Thoracic aorta (tissue), 2 donors: ENCODE data around the gene PPARGC1A. TPM values are rescaled to one million over a fixed set of nuclear protein-coding genes. Genes with fewer than 3 reads are reported as not detected.

Experiments used
- ATAC-seq: fragments of 150-250 bp; one replicate; pipeline ENCODE4 v1.8.0; 2017; ENCODE audit warnings: low read depth; ENCODE audit not compliant: insufficient number of reproducible peaks, low FRiP score
- DNase-seq: peaks from one replicate; pipeline ENCODE4 v3.0.0-alpha.2; 2020; ENCODE audit warnings: low spot score
- H3K27ac ChIP-seq, 2 donors: fragments of 200-600 bp; sonication (generic); 1 replicate in 1 of 2; 2 replicates in 1 of 2; pipeline ENCODE4 v1.5.1; 2016; ENCODE audit warnings: mild to moderate bottlenecking in 2 of 2, moderate library complexity in 2 of 2
- H3K27me3 ChIP-seq: fragments of 200-600 bp; sonication (generic); replicated peaks from 2 replicates; pipeline ENCODE4 v1.6.0; 2016; ENCODE audit warnings: mild to moderate bottlenecking; ENCODE audit not compliant: insufficient read depth
- H3K36me3 ChIP-seq: fragments of 200-600 bp; sonication (generic); one replicate; pipeline ENCODE4 v1.5.1; 2016
- H3K4me1 ChIP-seq, 2 donors: fragments of 200-600 bp; sonication (generic); 1 replicate in 1 of 2; 2 replicates in 1 of 2; pipeline versions ENCODE4 v1.5.1 to v1.6.0; 2016; ENCODE audit warnings: low read depth in 2 of 2, mild to moderate bottlenecking in 1 of 2; ENCODE audit not compliant: control insufficient read depth in 1 of 2
- H3K4me3 ChIP-seq: fragments of 200-600 bp; sonication (generic); 2 replicates; pipeline ENCODE4 v1.5.1; 2016; ENCODE audit warnings: mild to moderate bottlenecking
- H3K9me3 ChIP-seq: fragments of 200-600 bp; sonication (generic); 2 replicates; pipeline ENCODE4 v1.5.1; 2016
- CTCF ChIP-seq: fragments of 200-600 bp; sonication (generic); IDR thresholded peaks from one replicate; pipeline ENCODE4 v1.5.1; 2019; ENCODE audit warnings: antibody characterized with exemption
- total RNA-seq, 2 donors: library from RNA; depleted of rRNA; stranded (reverse); fragments of >200 nt; gene quantifications; one replicate each; pipeline versions ENCODE4 v1.1.0 to v1.2.3, GENCODE V29; 2016

The PPARGC1A gene
- total RNA-seq, 2 donors from 2014 or later = 0.41 to 1.3 TPM

DNA sequence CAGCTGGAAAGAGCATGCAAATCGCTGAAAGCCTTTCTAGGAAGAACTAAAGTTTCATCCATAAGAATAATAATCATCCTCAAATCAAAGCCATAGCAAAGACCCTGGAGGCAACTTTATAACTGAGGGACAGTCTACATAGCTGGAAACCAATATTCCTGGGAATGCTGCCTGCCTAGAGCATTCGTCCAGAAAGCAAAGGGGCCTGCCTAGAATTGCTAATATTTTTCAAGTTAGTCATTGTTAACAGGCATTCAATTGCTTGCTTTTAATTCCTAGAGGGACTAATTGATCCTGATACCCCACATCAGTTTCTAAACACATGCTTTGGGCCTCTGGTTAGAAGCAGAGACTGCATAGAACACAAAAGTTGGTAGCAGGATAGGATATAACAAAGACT lies 4.2 kb upstream of the PPARGC1A start:
- H3K9me3 ChIP-seq = no peaks in the 10 kb centered on the region
- H3K27ac ChIP-seq = no peak overlapping the region
- no peak for DNase-seq
- H3K4me3 ChIP-seq = no peak overlapping the region
- no peak for TF ChIP-seq CTCF
- no peaks in the 10 kb centered on the region for H3K36me3 ChIP-seq
- peaks cover 0 to 18% of the 10 kb centered on the region in 2 donors for H3K4me1 ChIP-seq
- no peaks in the 10 kb centered on the region for H3K27me3 ChIP-seq
- ATAC-seq = no peak

DNA sequence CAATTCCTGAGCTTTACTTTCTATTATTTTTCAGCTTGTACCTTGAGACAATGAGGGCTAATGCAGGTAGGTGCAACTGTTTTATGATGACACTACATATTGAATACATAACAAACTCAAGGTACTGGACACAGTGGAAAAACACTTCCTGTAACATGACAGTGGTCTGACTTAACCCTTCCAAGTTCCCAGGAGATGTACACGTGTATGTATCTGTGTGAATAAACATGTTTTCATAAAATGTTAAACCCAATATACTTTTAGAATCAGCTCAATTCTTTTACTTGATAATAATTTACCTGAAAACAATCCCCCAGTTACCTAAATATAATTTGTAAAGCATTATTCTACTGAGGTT lies 1.2 kb upstream of the PPARGC1A start:
- ATAC-seq = no peak
- no peak overlapping the region for H3K27ac ChIP-seq
- no peak for TF ChIP-seq CTCF
- H3K9me3 ChIP-seq = no peaks in the 10 kb centered on the region
- H3K4me3 ChIP-seq = peak overlapping the region; percentile 71
- H3K36me3 ChIP-seq = no peaks in the 10 kb centered on the region
- H3K4me1 ChIP-seq = peaks cover 0 to 18% of the 10 kb centered on the region in 2 donors
- no peak for DNase-seq
- H3K27me3 ChIP-seq = no peaks in the 10 kb centered on the region

GRCh38 chr4:23890369-23891063 lies 669 bp upstream of the PPARGC1A start:
- Histone ChIP-seq H3K9me3 (no peaks in the 10 kb centered on the region), H3K4me3 (peak overlapping the region; percentile 71), H3K36me3 (no peaks in the 10 kb centered on the region), H3K27me3 (no peaks in the 10 kb centered on the region), H3K4me1 (peaks cover 0 to 18% of the 10 kb centered on the region in 2 donors), H3K27ac (peak overlapping the region in 1 of 2 donors; percentile 46)
- TF ChIP-seq CTCF = no peak
- DNase-seq = no peak
- ATAC-seq = no peak

- no peak for DNase-seq
- Histone ChIP-seq H3K27me3 (no peaks in the 10 kb centered on the region), H3K36me3 (no peaks in the 10 kb centered on the region), H3K4me3 (peak overlapping the region; percentile 71), H3K9me3 (no peaks in the 10 kb centered on the region), H3K4me1 (peaks cover 0 to 18% of the 10 kb centered on the region in 2 donors), H3K27ac (peak overlapping the region; percentile 24 to 46)
- no peak for ATAC-seq
- TF ChIP-seq CTCF = no peak
Measured at GRCh38 chr4:23889391-23889790, 456 bp downstream of the PPARGC1A start.

- DNase-seq = no peak
Measured at GRCh38 chr4:23888421-23889319, 1.2 kb downstream of the PPARGC1A start.

More at GRCh38 chr4:23888421-23889319, 1.2 kb downstream of the PPARGC1A start:
- TF ChIP-seq CTCF = no peak
- Histone ChIP-seq H3K4me3 (peak overlapping the region; percentile 71), H3K4me1 (peaks cover 0 to 18% of the 10 kb centered on the region in 2 donors), H3K9me3 (no peaks in the 10 kb centered on the region), H3K36me3 (no peaks in the 10 kb centered on the region), H3K27ac (peak overlapping the region; percentile 10 to 46), H3K27me3 (no peaks in the 10 kb centered on the region)
- ATAC-seq = no peak
